GM12878 (cell line): ENCODE measurements around the gene NDC1. TPM values are rescaled to one million over a fixed set of nuclear protein-coding genes. Genes with fewer than 3 reads are reported as not detected.

Experiments used
- ATAC-seq: fragments of 200-7000 bp; cut with Tn5 transposase; 3 replicates; pipeline ENCODE4 v1.9.1; 2020; ENCODE audit warnings: mild to moderate bottlenecking, moderate library complexity
- BruUV-seq: library from RNA; stranded (reverse); fragments of 400-500 nt; replicated peaks from 2 replicates; lab custom pipeline; 2021; lab: Mats Ljungman, UMichigan
- CTCF ChIA-PET: fragments of 300-600 bp; sonication (Branson Sonifier 250); formaldehyde crosslinking; extraction: SDS; loops from one replicate; lab custom pipeline; 2021; ENCODE audit warnings: inconsistent platforms; lab: Yijun Ruan, JAX
- POLR2A ChIA-PET: fragments of 350-600 bp; formaldehyde crosslinking; extraction: SDS; loops from one replicate; lab custom pipeline; 2021; ENCODE audit warnings: inconsistent platforms; lab: Charles Lee
- RAD21 ChIA-PET: fragments of 300-600 bp; sonication (Branson Sonifier 250); formaldehyde crosslinking; loops from one replicate; lab custom pipeline; 2023; ENCODE audit warnings: antibody characterized with exemption; ENCODE audit not compliant: unreplicated experiment; lab: Charles Lee
- SMC1A ChIA-PET: fragments of 300-600 bp; sonication (Branson Sonifier 250); formaldehyde crosslinking; loops from one replicate; lab custom pipeline; 2023; ENCODE audit not compliant: unreplicated experiment, uncharacterized antibody; lab: Charles Lee
- DNase-seq: peaks from one replicate; pipeline ENCODE4 v3.0.0-alpha.2; 2011; ENCODE audit warnings: low read depth, low spot score
- FAIRE-seq: peaks from 3 replicates; lab custom pipeline; 2011; peaks lifted over from hg19 to GRCh38; lab: Jason Lieb, UNC
- H2AFZ ChIP-seq: 2 replicates; pipeline ENCODE4 v1.6.0; 2011; ENCODE audit warnings: low read depth, low read length, control low read depth; ENCODE audit not compliant: control insufficient read depth
- H3K27ac ChIP-seq: 2 replicates; pipeline ENCODE4 v1.5.1; 2011; ENCODE audit warnings: control low read depth; ENCODE audit not compliant: control insufficient read depth, insufficient read depth
- H3K27me3 ChIP-seq, 2 experiments: replicated peaks in 1 of 2; 2 replicates each; pipeline versions ENCODE4 v1.6.0 to v1.6.1; 2011; ENCODE audit warnings: low read length in 1 of 2; ENCODE audit not compliant: control insufficient read depth in 2 of 2, insufficient read depth in 2 of 2
- H3K36me3 ChIP-seq, 2 experiments: 2 replicates each; pipeline ENCODE4 v1.5.1; 2011; ENCODE audit warnings: low read length in 1 of 2; ENCODE audit not compliant: control insufficient read depth in 2 of 2, insufficient read depth in 2 of 2
- H3K4me1 ChIP-seq: 2 replicates; pipeline ENCODE4 v1.6.1; 2011; ENCODE audit warnings: mild to moderate bottlenecking, low read length, moderate library complexity, mixed read lengths; ENCODE audit not compliant: control insufficient read depth, insufficient read depth
- H3K4me2 ChIP-seq: 2 replicates; pipeline ENCODE4 v1.6.0; 2011; ENCODE audit warnings: control low read depth; ENCODE audit not compliant: control insufficient read depth, insufficient read depth
- H3K4me3 ChIP-seq: fragments of 200-600 bp; sonication (generic); 2 replicates; pipeline ENCODE4 v1.5.1; 2016
- H3K79me2 ChIP-seq: 2 replicates; pipeline ENCODE4 v1.6.0; 2011; ENCODE audit warnings: low read length; ENCODE audit not compliant: control insufficient read depth, insufficient read depth
- H3K9ac ChIP-seq: 2 replicates; pipeline ENCODE4 v1.8.0; 2011; ENCODE audit warnings: low read length, control low read depth, mixed read lengths; ENCODE audit not compliant: control insufficient read depth, insufficient read depth
- H3K9me3 ChIP-seq: replicated peaks from 3 replicates; pipeline ENCODE4 v1.5.1; 2011; ENCODE audit warnings: mild to moderate bottlenecking, low read length; ENCODE audit not compliant: control insufficient read depth, insufficient read depth
- H4K20me1 ChIP-seq: 2 replicates; pipeline ENCODE4 v1.6.0; 2011; ENCODE audit not compliant: control insufficient read depth, insufficient read depth
- CHD2 ChIP-seq: IDR thresholded peaks from 2 replicates; pipeline ENCODE4 v1.6.1; 2011; ENCODE audit warnings: low read depth, low read length, improper control_type of control experiment, borderline replicate concordance
- FOXK2 ChIP-seq: fragments of 450-650 bp; IDR thresholded peaks from 2 replicates; pipeline ENCODE4 v1.6.1; 2017; ENCODE audit warnings: mild to moderate bottlenecking, moderate library complexity
- KLF5 ChIP-seq: fragments of 450-650 bp; IDR thresholded peaks from 2 replicates; pipeline ENCODE4 v1.6.1; 2014; ENCODE audit warnings: mild to moderate bottlenecking; ENCODE audit not compliant: partially characterized antibody
- MTA3 ChIP-seq: IDR thresholded peaks from 2 replicates; pipeline ENCODE4 v1.6.1; 2012; ENCODE audit warnings: low read length, inconsistent platforms, borderline replicate concordance
- NFYB ChIP-seq: IDR thresholded peaks from 2 replicates; pipeline ENCODE4 v1.6.1; 2011; ENCODE audit warnings: low read depth, mild to moderate bottlenecking, low read length, improper control_type of control experiment, moderate library complexity; ENCODE audit not compliant: insufficient read depth
- POLR2AphosphoS2 ChIP-seq: IDR thresholded peaks from 2 replicates; pipeline ENCODE4 v1.6.1; 2011; ENCODE audit warnings: low read depth, mild to moderate bottlenecking, low read length, improper control_type of control experiment, moderate library complexity
- RB1 ChIP-seq: fragments of 450-650 bp; formaldehyde crosslinking; IDR thresholded peaks from 2 replicates; pipeline ENCODE4 v1.6.1; 2017; ENCODE audit warnings: mild to moderate bottlenecking, borderline replicate concordance
- RUNX3 ChIP-seq: IDR thresholded peaks from 2 replicates; pipeline ENCODE4 v1.6.1; 2012; ENCODE audit warnings: low read length, inconsistent platforms
- SREBF2 ChIP-seq: IDR thresholded peaks from 2 replicates; pipeline ENCODE4 v1.6.1; 2012; ENCODE audit warnings: mild to moderate bottlenecking, low read length
- TARDBP ChIP-seq: IDR thresholded peaks from 2 replicates; pipeline ENCODE4 v1.6.1; 2016; ENCODE audit warnings: borderline replicate concordance
- TCF12 ChIP-seq: IDR thresholded peaks from 2 replicates; pipeline ENCODE4 v1.6.1; 2011; ENCODE audit warnings: low read depth, mild to moderate bottlenecking, low read length
- ZBTB11 ChIP-seq: fragments of 450-650 bp; formaldehyde crosslinking; IDR thresholded peaks from 2 replicates; pipeline ENCODE4 v1.5.0; 2022; ENCODE audit warnings: mild to moderate bottlenecking, missing genetic modification characterization
- WGBS: methylation state at CpG from one replicate; pipeline ENCODE4 v1.1.6; 2016; ENCODE audit warnings: low lambda C conversion rate; ENCODE audit not compliant: insufficient replicate concordance, insufficient coverage; ENCODE audit errors: missing lambda C conversion rate; 5-methylcytosine and 5-hydroxymethylcytosine counted together
- in situ Hi-C: fragments of 300-500 bp; cut with MboI; formaldehyde crosslinking; loops from 9 replicates; pipeline ENCODE4 v1.14.3; 2018; ENCODE audit warnings: mixed read lengths
- intact Hi-C: fragments of 100-400 bp; cut with micrococcal nuclease; formaldehyde crosslinking; loops from one replicate; pipeline ENCODE4 v1.14.2; 2022; ENCODE audit not compliant: unreplicated experiment
- polyA plus RNA-seq, 11 experiments: library from polyadenylated mRNA; depleted of rRNA in 4 of 11; unstranded in 6 of 11; stranded (reverse) in 5 of 11; fragments of >200 nt; fragmentation: Nextera tagmentation in 4 of 11; fragmentation: Illumina TruSeq in 1 of 11; extraction: Ambion mirVana in 4 of 11; extraction: Trizol in 1 of 11; gene quantifications; 1 replicate in 1 of 11; 2 replicates in 10 of 11; pipeline versions ENCODE4 v1.2.1 to v1.2.3, GENCODE V29; 2011 to 2016; ENCODE audit warnings: inconsistent platforms in 2 of 11, missing spikeins in 2 of 11, low read depth in 1 of 11
- total RNA-seq, 4 experiments: library from RNA; depleted of rRNA in 3 of 4; stranded (reverse); fragments of >200 nt in 3 of 4; fragmentation: Illumina TruSeq in 1 of 4; extraction: Trizol in 1 of 4; gene quantifications; 2 replicates each; pipeline versions ENCODE4 v1.2.1 to v1.2.3, GENCODE V29; 2013 to 2021
- TF ChIP-seq, protein P1 (sequence below): IDR thresholded peaks from 2 replicates; pipeline ENCODE4 v1.6.1; 2012; ENCODE audit warnings: low read depth, low read length, improper control_type of control experiment

The NDC1 gene
- total and polyA plus RNA-seq, 10 of the 15 experiments (the other 5 are each of a cell fraction or from before 2014, with no cell fraction given), result 20.2 to 77.6 (median 47.1) TPM

- Histone ChIP-seq H3K27ac (no peak overlapping the region), H3K4me1 (peaks cover 3% of the 10 kb centered on the region; the same call in 1 of the 2 replicates), H3K79me2 (no peaks in the 10 kb centered on the region), H2AFZ (no peak overlapping the region), H3K9me3 (no peaks in the 10 kb centered on the region), H3K4me2 (no peak overlapping the region), H3K4me3 (no peak overlapping the region), H3K36me3 (peaks cover 0 to 8% of the 10 kb centered on the region in 2 experiments; a peak in 2 of 4 replicates), H4K20me1 (no peaks in the 10 kb centered on the region), H3K9ac (no peak overlapping the region), H3K27me3 (no peaks in the 10 kb centered on the region)
- ChIA-PET CTCF (no interaction called here), SMC1A (no interaction called here), RAD21 (no interaction called here), POLR2A (no interaction called here)
- ATAC-seq (no peak), DNase-seq (no peak), FAIRE-seq (no peak)
- no TSS peak for BruUV-seq
- in situ Hi-C loops, result no loop called here
- intact Hi-C loops, result no loop called here
- WGBS, result 100% methylated on average over 1 of the region's 1 CpG
- TF ChIP-seq POLR2AphosphoS2, result no peak
- TF ChIP-seq ZBTB11 (CRISPR knock-in tag), result no peak
- TF ChIP-seq TCF12, result no peak
- TF ChIP-seq KLF5, result no peak
- no peak for TF ChIP-seq CHD2
- no peak for TF ChIP-seq FOXK2
- TF ChIP-seq TARDBP, result no peak
- TF ChIP-seq, protein P1, sequence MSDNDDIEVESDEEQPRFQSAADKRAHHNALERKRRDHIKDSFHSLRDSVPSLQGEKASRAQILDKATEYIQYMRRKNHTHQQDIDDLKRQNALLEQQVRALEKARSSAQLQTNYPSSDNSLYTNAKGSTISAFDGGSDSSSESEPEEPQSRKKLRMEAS, result no peak
- no peak for TF ChIP-seq MTA3
- no peak for TF ChIP-seq RB1
- no peak for TF ChIP-seq RUNX3
- TF ChIP-seq NFYB, result no peak
- TF ChIP-seq SREBF2, result no peak
These were observed 68.3 kb downstream of the NDC1 start for GRCh38 chr1:53769780-53770179.
